H9 (cell line): Measurements from ENCODE around the gene KCND2. TPM values are rescaled to one million over a fixed set of nuclear protein-coding genes. Genes with fewer than 3 reads are reported as not detected.

Experiments
- DNase-seq: peaks from one replicate; pipeline ENCODE4 v3.0.0-alpha.2; 2017
- H2AFZ ChIP-seq: one replicate; pipeline ENCODE4 v1.6.1; 2013; ENCODE audit warnings: mild to moderate bottlenecking, low read length, control low read depth, moderate library complexity
- H2AK5ac ChIP-seq: 2 replicates; pipeline ENCODE4 v1.6.1; 2013; ENCODE audit warnings: low read length, control low read depth, mixed read lengths; ENCODE audit not compliant: insufficient read length
- H2BK120ac ChIP-seq: one replicate; pipeline ENCODE4 v1.6.1; 2013; ENCODE audit warnings: low read depth, mild to moderate bottlenecking, low read length, control low read depth, inconsistent platforms; ENCODE audit not compliant: poor library complexity, severe bottlenecking
- H2BK12ac ChIP-seq: 2 replicates; pipeline ENCODE4 v1.6.1; 2013; ENCODE audit warnings: low read length, control low read depth, mixed read lengths, low read depth; ENCODE audit not compliant: insufficient read length
- H2BK15ac ChIP-seq: 2 replicates; pipeline ENCODE4 v1.6.1; 2013; ENCODE audit warnings: low read depth, low read length, control low read depth
- H2BK20ac ChIP-seq: one replicate; pipeline ENCODE4 v1.6.1; 2013; ENCODE audit warnings: low read depth, mild to moderate bottlenecking, low read length, control low read depth, inconsistent platforms; ENCODE audit not compliant: poor library complexity, severe bottlenecking
- H2BK5ac ChIP-seq: 2 replicates; pipeline ENCODE4 v1.6.1; 2013; ENCODE audit warnings: low read length, control low read depth, mixed read lengths; ENCODE audit not compliant: insufficient read length
- H3K14ac ChIP-seq: 2 replicates; pipeline ENCODE4 v1.6.1; 2013; ENCODE audit warnings: low read length, control low read depth; ENCODE audit not compliant: insufficient read depth
- H3K18ac ChIP-seq: 2 replicates; pipeline ENCODE4 v1.6.1; 2013; ENCODE audit warnings: low read depth, mild to moderate bottlenecking, mixed read lengths, low read length, control low read depth; ENCODE audit not compliant: insufficient read length
- H3K23ac ChIP-seq: 2 replicates; pipeline ENCODE4 v1.6.1; 2013; ENCODE audit warnings: low read length, control low read depth, mixed read lengths, low read depth; ENCODE audit not compliant: insufficient read length
- H3K23me2 ChIP-seq: 2 replicates; pipeline ENCODE4 v1.6.1; 2013; ENCODE audit warnings: low read depth, mild to moderate bottlenecking, mixed read lengths, low read length, control low read depth; ENCODE audit not compliant: insufficient read length, poor library complexity, severe bottlenecking
- H3K27ac ChIP-seq: 2 replicates; pipeline ENCODE4 v1.5.1; 2013; ENCODE audit warnings: low read length, control low read depth, mixed read lengths, low read depth; ENCODE audit not compliant: insufficient read length
- H3K27me3 ChIP-seq: 2 replicates; pipeline ENCODE4 v1.6.1; 2013; ENCODE audit warnings: low read length, control low read depth, inconsistent platforms; ENCODE audit not compliant: insufficient read depth
- H3K4ac ChIP-seq: 2 replicates; pipeline ENCODE4 v1.6.1; 2013; ENCODE audit warnings: low read depth, mild to moderate bottlenecking, control low read depth, inconsistent platforms, low read length, moderate library complexity
- H3K4me1 ChIP-seq: 2 replicates; pipeline ENCODE4 v1.6.1; 2013; ENCODE audit warnings: low read length, control low read depth, inconsistent platforms; ENCODE audit not compliant: insufficient read depth
- H3K4me2 ChIP-seq: 2 replicates; pipeline ENCODE4 v1.6.1; 2013; ENCODE audit warnings: low read length, control low read depth, mixed read lengths; ENCODE audit not compliant: insufficient read length, insufficient read depth
- H3K56ac ChIP-seq: 2 replicates; pipeline ENCODE4 v1.6.1; 2013; ENCODE audit warnings: low read depth, mild to moderate bottlenecking, mixed read lengths, low read length, control low read depth; ENCODE audit not compliant: insufficient read length
- H3K79me1 ChIP-seq: 2 replicates; pipeline ENCODE4 v1.6.1; 2013; ENCODE audit warnings: low read depth, mild to moderate bottlenecking, moderate library complexity, low read length, control low read depth, inconsistent platforms; ENCODE audit not compliant: insufficient read depth, poor library complexity, severe bottlenecking
- H3K79me2 ChIP-seq: 2 replicates; pipeline ENCODE4 v1.6.1; 2013; ENCODE audit warnings: low read length, control low read depth, inconsistent platforms; ENCODE audit not compliant: insufficient read depth
- H3K9ac ChIP-seq: 2 replicates; pipeline ENCODE4 v1.6.1; 2013; ENCODE audit warnings: low read length, control low read depth, mixed read lengths; ENCODE audit not compliant: insufficient read length; ENCODE audit errors: extremely low read depth
- H3K9me3 ChIP-seq: one replicate; pipeline ENCODE4 v1.6.1; 2013; ENCODE audit warnings: low read depth, low read length, inconsistent platforms; ENCODE audit not compliant: control insufficient read depth
- H3T11ph ChIP-seq: one replicate; pipeline ENCODE4 v1.6.1; 2013; ENCODE audit warnings: mild to moderate bottlenecking, low read length, control low read depth, inconsistent platforms
- H4K20me1 ChIP-seq: one replicate; pipeline ENCODE4 v1.6.1; 2013; ENCODE audit not compliant: control insufficient read depth, insufficient read length, insufficient read depth
- H4K5ac ChIP-seq: 2 replicates; pipeline ENCODE4 v1.6.1; 2013; ENCODE audit warnings: low read depth, mild to moderate bottlenecking, mixed read lengths, low read length, control low read depth; ENCODE audit not compliant: insufficient read length
- H4K8ac ChIP-seq: replicated peaks from 2 replicates; pipeline ENCODE4 v1.6.1; 2013; ENCODE audit warnings: low read length, control low read depth, mixed read lengths, low read depth; ENCODE audit not compliant: insufficient read length
- H4K91ac ChIP-seq: 2 replicates; pipeline ENCODE4 v1.6.1; 2013; ENCODE audit warnings: low read depth, mild to moderate bottlenecking, moderate library complexity, mixed read lengths, low read length, control low read depth; ENCODE audit not compliant: insufficient read length
- H3K27ac Mint-ChIP-seq, 3 experiments: 2 replicates in 2 of 3; 3 replicates in 1 of 3; pipeline ENCODE4 v1.8.0; 2020 to 2021; ENCODE audit warnings: mixed read lengths in 3 of 3, mild to moderate bottlenecking in 1 of 3, moderate library complexity in 1 of 3
- H3K27me3 Mint-ChIP-seq: 2 replicates; pipeline ENCODE4 v1.8.0; 2021; ENCODE audit warnings: low read depth, mild to moderate bottlenecking, moderate library complexity, mixed read lengths
- H3K36me3 Mint-ChIP-seq, 3 experiments: 2 replicates in 2 of 3; 3 replicates in 1 of 3; pipeline ENCODE4 v1.8.0; 2020 to 2021; ENCODE audit warnings: low read depth in 3 of 3, mixed read lengths in 3 of 3; ENCODE audit not compliant: insufficient read depth in 1 of 3
- H3K4me1 Mint-ChIP-seq, 2 experiments: 2 replicates each; pipeline ENCODE4 v1.8.0; 2020; ENCODE audit warnings: mixed read lengths in 2 of 2
- H3K4me3 Mint-ChIP-seq, 2 experiments: 2 replicates in 1 of 2; 3 replicates in 1 of 2; pipeline ENCODE4 v1.8.0; 2020 to 2021; ENCODE audit warnings: mild to moderate bottlenecking in 2 of 2, mixed read lengths in 2 of 2, moderate library complexity in 1 of 2
- H3K9me3 Mint-ChIP-seq, 2 experiments: 2 replicates in 1 of 2; 3 replicates in 1 of 2; pipeline ENCODE4 v1.8.0; 2020; ENCODE audit warnings: mild to moderate bottlenecking in 2 of 2, mixed read lengths in 2 of 2, moderate library complexity in 1 of 2
- CTCF ChIP-seq: fragments of 200-600 bp; sonication (generic); conservative IDR thresholded peaks from 3 replicates; pipeline ENCODE4 v1.8.0; 2021; ENCODE audit warnings: antibody characterized with exemption, mild to moderate bottlenecking
- WGBS: extraction: QIAGEN DNeasy Blood & Tissue Kit; methylation state at CpG from one replicate; pipeline ENCODE4 v1.1.7; 2013; ENCODE audit warnings: missing lambda C conversion rate, low lambda C conversion rate, mixed read lengths; ENCODE audit not compliant: insufficient read length; ENCODE audit errors: extremely low coverage; 5-methylcytosine and 5-hydroxymethylcytosine counted together
- total RNA-seq: library from RNA; stranded (reverse); gene quantifications from 2 replicates; pipeline ENCODE4 v1.2.1, GENCODE V29; 2021

KCND2 gene
- total RNA-seq, 1 experiment from 2014 or later, result 6.4 TPM

- Histone ChIP-seq H2BK15ac (no peak overlapping the region), H4K8ac (no peak overlapping the region), H2AK5ac (no peak overlapping the region), H3K4me2 (no peak overlapping the region), H3K27me3 (no peaks in the 10 kb centered on the region), H3K56ac (no peak overlapping the region), H3T11ph (no peak overlapping the region), H3K9me3 (no peaks in the 10 kb centered on the region), H2BK12ac (no peak overlapping the region), H3K9ac (no peak overlapping the region), H2BK5ac (no peak overlapping the region), H3K14ac (no peak overlapping the region), H3K79me2 (no peaks in the 10 kb centered on the region), H3K23me2 (no peaks in the 10 kb centered on the region), H3K4me1 (no peaks in the 10 kb centered on the region; the same call in 1 of the 2 replicates), H2AFZ (no peak overlapping the region), H3K79me1 (no peaks in the 10 kb centered on the region), H4K91ac (no peak overlapping the region), H3K27ac (no peak overlapping the region), H2BK20ac (no peak overlapping the region), H2BK120ac (no peak overlapping the region), H3K23ac (no peak overlapping the region), H3K18ac (no peak overlapping the region), H4K20me1 (no peaks in the 10 kb centered on the region), H3K4ac (no peak overlapping the region), H4K5ac (no peak overlapping the region)
- WGBS, result no CpG with 5 or more reads among the region's 1 CpG
- no peak overlapping the region for H3K4me3 Mint-ChIP-seq
- H3K9me3 Mint-ChIP-seq, result peaks cover 3 to 4% of the 10 kb centered on the region in 2 experiments; a peak in 2 of 5 replicates
- H3K4me1 Mint-ChIP-seq, result no peaks in the 10 kb centered on the region
- no peaks in the 10 kb centered on the region for H3K27me3 Mint-ChIP-seq
- DNase-seq, result no peak
- no peaks in the 10 kb centered on the region; a peak in 2 of 7 replicates for H3K36me3 Mint-ChIP-seq
- no peak for TF ChIP-seq CTCF
- H3K27ac Mint-ChIP-seq, result no peak overlapping the region
These were observed 171.7 kb downstream of the KCND2 start for GRCh38 chr7:120444650-120445049.
